ENCODE results near the gene SPAG5.
"Not testable (repeated sequence)": the region's sequence is repeated elsewhere in the genome, so short reads cannot be mapped to it uniquely, and the experiment has no call there.

The SPAG5 gene

GRCh38 chr17:28598799-28599310, at the start of gene SPAG5:
TSS of gene SPAG5 (minus strand) at chr17:28599025. CDS start at chr17:28598946, 79 bp downstream.
- DNase-seq = peak; percentile 97

- DNase-seq = no peak
These were observed 47.4 kb upstream of the SPAG5 start for GRCh38 chr17:28646039-28646754.

- no peak for DNase-seq
These were observed 46.7 kb upstream of the SPAG5 start for GRCh38 chr17:28645576-28645939.

GRCh38 chr17:28644787-28645575, 46.2 kb upstream of the SPAG5 start, which contains the start of gene BLTP2:
TSS of gene BLTP2 (minus strand) at chr17:28645158. CDS start at chr17:28645056, 102 bp downstream.
- DNase-seq = peak; percentile 98

GRCh38 chr17:28643983-28644786, 45.4 kb upstream of the SPAG5 start:
- peak; percentile 16 for DNase-seq

GRCh38 chr17:28641579-28641978, 42.8 kb upstream of the SPAG5 start:
- no peak for DNase-seq

- DNase-seq = no peak
These were observed 36.7 kb upstream of the SPAG5 start for GRCh38 chr17:28635506-28635905.

- peak; percentile 5 for DNase-seq
These were observed 35.5 kb upstream of the SPAG5 start for GRCh38 chr17:28634206-28634865.

- DNase-seq = no peak
These were observed 28.0 kb upstream of the SPAG5 start for GRCh38 chr17:28626818-28627217.

- DNase-seq = no peak
These were observed 25.3 kb upstream of the SPAG5 start for GRCh38 chr17:28624148-28624547.

GRCh38 chr17:28623696-28624095, 24.9 kb upstream of the SPAG5 start:
- DNase-seq = no peak

GRCh38 chr17:28622186-28622585, 23.4 kb upstream of the SPAG5 start:
- no peak for DNase-seq

- no peak for DNase-seq
These were observed 21.2 kb upstream of the SPAG5 start for GRCh38 chr17:28620010-28620409.

- DNase-seq = no peak
These were observed 19.6 kb upstream of the SPAG5 start for GRCh38 chr17:28618464-28618863.

GRCh38 chr17:28616281-28616680, 17.5 kb upstream of the SPAG5 start:
- DNase-seq = no peak

- no peak for DNase-seq
These were observed 16.6 kb upstream of the SPAG5 start for GRCh38 chr17:28615260-28615940.

GRCh38 chr17:28613931-28614381, 15.1 kb upstream of the SPAG5 start, which contains the start of gene RSKR:
TSS of gene RSKR (minus strand) at chr17:28614185. CDS start at chr17:28614161, 24 bp downstream.
- DNase-seq = no peak

GRCh38 chr17:28612936-28613872, 14.4 kb upstream of the SPAG5 start:
- DNase-seq = peak; percentile 6

- no peak for DNase-seq
These were observed 13.7 kb upstream of the SPAG5 start for GRCh38 chr17:28612531-28612930.

GRCh38 chr17:28610376-28610775, 11.6 kb upstream of the SPAG5 start:
- no peak for DNase-seq

GRCh38 chr17:28604031-28604430, 5.2 kb upstream of the SPAG5 start:
- DNase-seq = not testable (repeated sequence)
